CD4-positive, alpha-beta T cell treated with Interleukin-10 for 1 hour (primary cell): Measurements from ENCODE around the gene PARD3B.

Experiments
- DNase-seq: peaks from one replicate; pipeline ENCODE4 v3.0.0-alpha.2; 2020

PARD3B gene, protein sequence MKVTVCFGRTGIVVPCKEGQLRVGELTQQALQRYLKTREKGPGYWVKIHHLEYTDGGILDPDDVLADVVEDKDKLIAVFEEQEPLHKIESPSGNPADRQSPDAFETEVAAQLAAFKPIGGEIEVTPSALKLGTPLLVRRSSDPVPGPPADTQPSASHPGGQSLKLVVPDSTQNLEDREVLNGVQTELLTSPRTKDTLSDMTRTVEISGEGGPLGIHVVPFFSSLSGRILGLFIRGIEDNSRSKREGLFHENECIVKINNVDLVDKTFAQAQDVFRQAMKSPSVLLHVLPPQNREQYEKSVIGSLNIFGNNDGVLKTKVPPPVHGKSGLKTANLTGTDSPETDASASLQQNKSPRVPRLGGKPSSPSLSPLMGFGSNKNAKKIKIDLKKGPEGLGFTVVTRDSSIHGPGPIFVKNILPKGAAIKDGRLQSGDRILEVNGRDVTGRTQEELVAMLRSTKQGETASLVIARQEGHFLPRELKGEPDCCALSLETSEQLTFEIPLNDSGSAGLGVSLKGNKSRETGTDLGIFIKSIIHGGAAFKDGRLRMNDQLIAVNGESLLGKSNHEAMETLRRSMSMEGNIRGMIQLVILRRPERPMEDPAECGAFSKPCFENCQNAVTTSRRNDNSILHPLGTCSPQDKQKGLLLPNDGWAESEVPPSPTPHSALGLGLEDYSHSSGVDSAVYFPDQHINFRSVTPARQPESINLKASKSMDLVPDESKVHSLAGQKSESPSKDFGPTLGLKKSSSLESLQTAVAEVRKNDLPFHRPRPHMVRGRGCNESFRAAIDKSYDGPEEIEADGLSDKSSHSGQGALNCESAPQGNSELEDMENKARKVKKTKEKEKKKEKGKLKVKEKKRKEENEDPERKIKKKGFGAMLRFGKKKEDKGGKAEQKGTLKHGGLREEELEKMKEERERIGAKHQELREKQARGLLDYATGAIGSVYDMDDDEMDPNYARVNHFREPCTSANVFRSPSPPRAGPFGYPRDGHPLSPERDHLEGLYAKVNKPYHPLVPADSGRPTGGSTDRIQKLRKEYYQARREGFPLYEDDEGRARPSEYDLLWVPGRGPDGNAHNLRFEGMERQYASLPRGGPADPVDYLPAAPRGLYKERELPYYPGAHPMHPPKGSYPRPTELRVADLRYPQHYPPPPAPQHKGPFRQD (N-terminal part only)

DNA sequence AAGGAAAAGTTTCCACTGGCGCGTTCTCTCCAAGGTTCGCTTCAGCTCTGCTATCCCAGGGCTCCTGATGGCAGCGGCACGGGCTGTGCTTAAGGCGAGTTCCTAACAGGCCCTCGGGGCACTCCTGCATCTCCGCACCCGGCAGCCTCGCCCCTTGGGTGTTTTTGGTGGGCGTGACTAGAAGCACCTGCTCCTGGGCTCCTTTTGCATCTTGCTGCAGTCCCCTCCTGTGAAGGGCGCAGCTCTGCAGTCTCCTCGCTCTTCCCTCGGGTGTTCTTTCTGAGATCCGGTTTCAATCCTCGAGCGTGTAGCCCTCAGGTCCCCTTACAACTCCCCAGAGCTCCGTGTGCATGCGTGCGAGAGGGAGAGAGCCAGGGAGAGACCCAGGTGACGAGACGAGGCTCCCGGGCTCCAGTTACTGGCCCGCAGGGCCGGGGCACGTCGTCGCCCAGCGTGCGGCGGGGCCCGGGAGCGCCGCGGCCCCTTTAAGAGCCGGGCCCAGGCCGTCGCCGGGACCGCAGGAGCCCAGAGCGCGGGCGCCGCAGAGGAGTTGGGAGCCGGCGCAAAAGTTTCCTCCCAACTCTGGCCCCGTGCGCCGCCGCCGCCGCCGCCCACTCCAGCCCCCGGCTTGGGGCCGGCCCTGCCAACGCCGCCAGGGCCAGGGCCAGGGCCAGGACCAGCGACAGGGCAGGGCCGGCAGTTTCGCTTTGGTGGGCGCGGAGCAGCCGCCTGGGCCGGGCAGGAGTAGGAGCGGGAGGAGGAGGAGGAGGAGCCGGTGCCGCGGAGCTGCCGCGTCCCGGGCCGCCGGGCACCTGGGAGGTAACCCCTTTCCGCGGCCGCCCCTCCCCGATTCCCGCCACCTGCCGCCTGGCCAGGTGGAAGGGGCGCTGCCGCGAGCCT, at the start of gene PARD3B:
PARD3B (plus strand) TSS at position 515 of the 900 bp plus-strand sequence. CDS start 525 bp downstream, outside the sequence.
- DNase-seq: no peak

GRCh38 chr2:204496779-204497178, 48.5 kb upstream of the PARD3B start:
- DNase-seq: no peak

DNA sequence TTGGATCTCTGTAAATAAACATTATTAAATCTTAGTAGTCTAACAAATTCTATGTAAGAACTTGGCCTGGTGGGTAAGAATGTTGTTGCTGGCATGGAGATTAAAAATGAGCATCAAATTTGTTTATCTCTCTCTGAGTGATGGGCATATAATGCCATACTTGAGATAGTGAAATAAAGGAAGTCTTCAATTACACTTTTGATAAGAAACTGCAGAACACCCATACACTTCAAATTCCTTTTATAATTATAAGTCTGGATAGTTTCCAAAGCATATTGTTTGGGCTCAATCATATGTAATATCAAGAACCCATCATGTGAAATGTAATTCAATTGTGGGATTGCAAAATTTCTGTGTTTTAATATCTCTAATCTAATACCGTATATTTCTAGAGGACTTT, 47.4 kb upstream of the PARD3B start:
- no peak for DNase-seq

- DNase-seq: no peak
Measured at GRCh38 chr2:204498291-204498690, 47.0 kb upstream of the PARD3B start.

- no peak for DNase-seq
Measured at GRCh38 chr2:204503869-204504268, 41.4 kb upstream of the PARD3B start.

GRCh38 chr2:204504594-204504993, 40.7 kb upstream of the PARD3B start:
- DNase-seq: no peak

DNA sequence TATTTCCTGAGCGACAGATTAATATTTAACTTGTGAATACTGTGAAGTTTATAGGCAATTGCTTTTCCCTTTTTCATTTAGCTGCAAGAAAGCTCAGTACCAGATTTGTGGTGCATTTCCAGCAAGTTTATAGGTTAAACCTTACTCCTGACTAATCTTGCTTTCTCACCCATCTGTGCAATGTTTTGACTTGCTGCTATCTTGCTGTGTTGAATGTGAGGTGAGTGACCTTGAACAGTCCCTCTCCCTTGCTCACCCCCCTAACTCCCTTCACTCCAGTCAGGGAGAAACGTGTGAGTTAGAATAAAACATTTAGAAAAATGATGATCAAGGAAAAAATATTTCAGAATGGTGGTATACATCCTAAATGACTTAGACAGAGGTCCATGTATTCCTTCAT, 39.8 kb upstream of the PARD3B start:
- no peak for DNase-seq

DNA sequence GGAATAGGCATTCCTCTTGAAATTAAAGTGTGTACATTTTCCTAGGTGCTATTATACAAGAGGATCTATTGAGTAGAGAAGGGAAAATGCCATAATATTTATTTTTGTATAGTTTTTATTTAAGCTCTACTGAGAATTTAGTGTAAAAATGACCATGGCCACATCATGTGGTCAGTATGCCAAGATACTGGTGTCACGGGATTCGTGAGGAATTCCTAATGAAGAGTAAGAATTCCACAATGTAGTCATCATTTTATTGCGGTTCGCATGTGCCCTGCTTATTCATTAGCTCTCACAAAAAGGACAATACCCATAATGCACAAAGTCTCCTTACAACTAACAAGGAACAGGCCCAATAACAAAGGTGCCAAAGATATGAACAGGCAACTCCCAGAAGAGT, 39.3 kb upstream of the PARD3B start:
- DNase-seq: no peak

GRCh38 chr2:204507636-204508035, 37.6 kb upstream of the PARD3B start:
- DNase-seq: no peak

- no peak for DNase-seq
Measured at GRCh38 chr2:204510709-204511420, 34.4 kb upstream of the PARD3B start.

- no peak for DNase-seq
Measured at GRCh38 chr2:204514439-204514838, 30.8 kb upstream of the PARD3B start.

DNA sequence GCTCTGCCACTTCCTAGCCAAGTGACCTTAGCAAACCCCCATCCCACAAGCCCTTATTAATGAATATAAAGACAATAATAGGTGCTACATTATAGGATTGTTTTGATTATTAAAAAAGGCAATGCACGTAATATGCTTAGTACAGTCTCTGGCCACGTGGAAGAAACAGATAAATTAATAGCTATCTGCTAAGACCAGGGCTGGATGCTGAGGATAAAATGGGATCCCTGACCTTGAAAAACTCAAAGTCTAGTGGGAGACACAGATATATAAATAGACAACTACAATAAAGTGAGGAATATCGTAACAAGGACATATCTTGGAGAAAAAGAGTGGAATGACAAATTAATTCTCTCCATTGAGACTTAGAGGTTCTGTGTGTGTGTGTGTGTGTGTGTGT, 29.9 kb upstream of the PARD3B start:
- DNase-seq: no peak

- no peak for DNase-seq
Measured at GRCh38 chr2:204517154-204517553, 28.1 kb upstream of the PARD3B start.

DNA sequence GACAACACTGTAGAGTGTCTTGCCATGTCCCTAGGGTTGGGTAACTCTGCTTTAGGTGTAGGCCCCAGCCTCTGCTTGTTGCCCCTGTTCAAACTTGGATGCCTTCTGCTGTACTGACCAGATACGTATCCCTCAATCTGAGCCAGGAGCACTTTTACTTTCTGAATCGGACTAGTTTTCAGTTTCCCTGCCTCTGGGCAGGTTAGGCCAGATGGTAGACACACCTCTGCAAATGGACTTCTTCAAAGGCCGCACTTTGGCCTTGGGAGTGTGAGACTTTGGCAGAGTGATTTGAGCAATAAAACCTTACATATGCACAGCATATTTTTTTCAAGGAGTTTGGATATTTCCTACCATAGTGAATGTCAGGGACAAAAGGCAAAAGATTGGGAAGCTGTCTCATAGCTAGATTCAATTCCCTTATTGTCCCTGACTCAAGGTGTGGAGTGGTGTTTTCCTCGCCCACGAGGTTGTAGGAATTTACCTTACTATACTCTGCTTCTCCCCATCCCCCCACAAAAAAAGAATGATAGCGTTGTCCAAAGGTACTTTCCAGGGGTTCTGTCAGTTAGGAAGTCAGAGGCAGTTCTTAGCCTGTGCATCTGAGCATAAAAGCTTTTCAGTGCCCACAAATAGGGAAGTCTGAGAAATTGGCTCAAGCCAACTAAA, 15.3 kb upstream of the PARD3B start:
- no peak for DNase-seq

DNA sequence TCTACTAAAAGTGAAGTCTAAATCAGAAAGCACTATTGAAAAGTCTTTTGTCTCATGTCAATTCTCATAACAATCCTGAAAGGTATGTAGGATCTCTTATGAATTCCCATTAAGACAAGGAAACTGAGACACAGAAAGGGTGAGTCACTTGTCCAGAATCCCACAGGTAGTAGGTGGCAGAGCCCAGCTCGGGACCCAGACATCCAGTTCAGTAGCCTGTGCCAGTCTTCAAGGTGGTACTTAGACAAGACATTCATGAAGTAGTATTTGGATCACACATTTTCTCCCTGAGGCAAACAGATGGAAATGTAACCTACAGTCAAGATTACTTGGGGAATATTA, 14.8 kb upstream of the PARD3B start:
- DNase-seq: no peak

DNA sequence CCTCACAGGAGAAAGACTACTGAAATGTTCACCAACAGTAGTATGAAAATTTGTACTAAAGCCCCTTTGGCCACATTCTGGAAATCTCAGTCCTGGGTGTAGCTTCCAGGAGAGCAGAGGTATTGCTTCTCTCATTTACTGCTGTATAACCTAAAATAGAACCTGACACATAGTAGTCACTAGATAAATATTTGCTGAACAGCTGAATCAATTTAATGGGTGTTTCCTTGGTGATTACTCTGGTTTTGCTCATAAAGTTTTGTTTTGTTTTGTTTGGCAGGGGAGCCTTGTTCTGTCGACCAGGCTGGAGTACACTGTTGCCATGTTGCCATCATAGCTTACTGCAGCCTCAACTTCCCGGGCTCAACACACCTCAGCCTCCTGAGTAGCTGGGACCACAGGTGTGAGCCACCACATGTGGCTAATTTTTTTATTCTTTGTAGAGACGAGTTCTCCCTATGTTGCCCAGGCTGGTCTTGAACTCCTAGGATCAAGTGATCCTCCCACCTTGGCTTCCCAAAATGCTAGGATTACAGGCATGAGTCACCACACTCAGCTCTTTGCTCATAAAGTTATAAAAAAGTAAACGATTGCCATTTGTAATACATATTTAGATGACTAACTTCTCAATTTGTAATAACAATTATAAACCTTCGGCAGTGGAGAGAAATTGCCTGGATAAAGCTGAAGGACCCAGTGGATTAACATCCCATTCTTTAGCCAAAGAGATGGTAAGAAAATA, 11.5 kb upstream of the PARD3B start:
- no peak for DNase-seq

DNA sequence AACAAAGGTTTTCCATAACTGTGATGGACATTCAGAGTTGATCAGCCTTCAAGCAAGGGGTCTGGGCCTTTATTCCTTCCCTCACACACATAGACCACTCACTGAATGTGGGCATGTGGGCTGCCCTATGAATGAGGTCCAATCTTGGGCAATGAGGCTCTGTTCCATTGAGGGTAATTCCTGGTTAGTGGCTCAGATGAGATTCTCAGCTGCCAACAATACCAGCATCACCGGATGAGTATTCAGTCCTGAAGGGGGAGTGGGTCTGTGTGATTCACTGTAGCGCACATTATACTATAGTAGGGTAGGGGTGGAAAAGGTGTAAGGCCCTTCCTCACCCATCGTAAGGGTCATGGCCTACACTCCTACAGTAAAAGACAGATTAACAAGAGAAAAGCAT, 9.9 kb upstream of the PARD3B start:
- no peak for DNase-seq

GRCh38 chr2:204535764-204536163, 9.5 kb upstream of the PARD3B start:
- no peak for DNase-seq

DNA sequence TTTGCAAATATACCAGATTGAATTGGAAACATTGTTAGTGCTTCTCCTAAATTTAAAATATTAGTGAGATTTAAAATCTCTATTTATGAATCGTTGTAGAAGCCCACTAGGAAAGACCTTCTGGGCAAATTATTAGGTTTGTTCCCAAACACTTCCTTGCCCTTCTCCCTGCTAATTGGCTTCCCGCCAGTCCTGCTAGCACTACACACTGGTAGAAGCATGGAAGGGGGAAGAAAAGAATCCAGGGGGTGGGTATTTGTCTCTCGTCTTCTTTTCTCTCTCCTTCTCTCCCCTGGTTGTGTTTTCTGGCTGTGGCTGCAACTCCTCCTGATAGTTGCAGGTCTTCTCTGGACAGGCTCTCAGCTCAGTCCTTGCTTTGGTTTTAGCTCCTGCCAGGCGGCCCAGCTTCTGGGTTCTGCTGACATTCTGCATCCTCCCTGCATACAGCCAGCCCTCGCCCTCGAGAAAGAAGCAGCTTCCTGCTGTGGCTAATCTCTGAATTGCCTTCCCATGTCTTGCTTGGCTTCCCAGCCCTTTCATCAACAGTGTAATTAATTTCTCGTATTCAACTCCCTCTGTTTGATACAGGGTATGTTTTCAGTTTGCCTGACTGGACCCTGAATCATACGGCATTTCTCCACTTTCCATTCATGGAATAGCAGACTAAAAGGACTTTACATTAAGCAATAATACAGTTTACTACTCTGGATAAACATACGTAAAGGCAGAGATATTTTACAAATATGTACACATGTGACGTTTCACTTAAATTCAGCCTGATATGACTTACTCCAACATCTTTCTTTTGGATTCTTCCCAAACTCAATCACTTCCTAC, 6.9 kb upstream of the PARD3B start:
- DNase-seq: no peak

DNA sequence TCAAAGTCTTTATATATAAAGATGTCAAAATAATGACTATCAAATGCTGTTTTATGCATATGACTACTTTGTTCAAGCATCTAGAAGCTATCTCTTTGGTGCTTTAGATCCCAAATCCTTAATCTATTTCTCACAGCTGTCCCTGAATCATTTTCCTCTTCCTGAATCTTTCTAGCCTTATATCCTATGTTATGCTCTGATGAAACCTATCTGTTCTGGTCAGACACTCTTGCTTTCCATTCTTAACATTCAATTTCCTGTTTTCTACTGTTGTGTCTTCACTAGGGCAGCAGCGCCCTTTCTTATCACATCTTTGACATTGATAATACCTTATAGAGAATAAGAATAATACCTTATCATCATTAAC, 6.3 kb upstream of the PARD3B start:
- DNase-seq: no peak
